HepG2 (cell line): ENCODE data around the gene DOC2A. TPM values are rescaled to one million over a fixed set of nuclear protein-coding genes. Genes with fewer than 3 reads are reported as not detected.

Experiments used
- ARID2 ChIP-seq: sonication (generic); formaldehyde crosslinking; IDR thresholded peaks from 2 replicates; pipeline ENCODE4 v1.8.1; 2022; ENCODE audit warnings: mild to moderate bottlenecking, missing genetic modification reagents, borderline replicate concordance
- ASH2L ChIP-seq: fragments of 300-600, 200-600 bp; sonication (generic); IDR thresholded peaks from 2 replicates; pipeline ENCODE4 v1.7.0; 2017; ENCODE audit warnings: low read depth, mild to moderate bottlenecking, moderate library complexity, mixed read lengths, low read length; ENCODE audit not compliant: insufficient read length
- ATF7-NPFF ChIP-seq: sonication (generic); formaldehyde crosslinking; IDR thresholded peaks from 2 replicates; pipeline ENCODE4 v1.8.1; 2023; ENCODE audit warnings: mild to moderate bottlenecking, low read depth, missing genetic modification reagents, moderate library complexity
- ATRX ChIP-seq: sonication (generic); formaldehyde crosslinking; IDR thresholded peaks from 2 replicates; pipeline ENCODE4 v1.4.0; 2020; ENCODE audit warnings: missing genetic modification reagents, borderline replicate concordance
- DR1 ChIP-seq: sonication (generic); formaldehyde crosslinking; IDR thresholded peaks from 2 replicates; pipeline ENCODE4 v1.8.0; 2021; ENCODE audit warnings: mild to moderate bottlenecking, missing genetic modification reagents, inconsistent platforms
- GTF3A ChIP-seq: sonication (generic); formaldehyde crosslinking; conservative IDR thresholded peaks from 2 replicates; pipeline ENCODE4 v1.4.0; 2020; ENCODE audit warnings: mild to moderate bottlenecking, missing genetic modification reagents
- HDAC2 ChIP-seq: sonication (generic); formaldehyde crosslinking; IDR thresholded peaks from 2 replicates; pipeline ENCODE4 v1.4.0; 2020; ENCODE audit warnings: missing genetic modification reagents
- MYNN ChIP-seq: sonication (generic); formaldehyde crosslinking; IDR thresholded peaks from 2 replicates; pipeline ENCODE4 v1.4.0; 2020; ENCODE audit warnings: mild to moderate bottlenecking, low read depth, missing genetic modification reagents
- PRMT3 ChIP-seq: sonication (generic); formaldehyde crosslinking; IDR thresholded peaks from 2 replicates; pipeline ENCODE4 v1.8.1; 2022; ENCODE audit warnings: low read depth, mild to moderate bottlenecking, moderate library complexity, missing genetic modification reagents, borderline replicate concordance
- RFXANK ChIP-seq: IDR thresholded peaks from 2 replicates; pipeline ENCODE4 v1.6.1; 2016
- SIX4 ChIP-seq: sonication (generic); formaldehyde crosslinking; IDR thresholded peaks from 2 replicates; pipeline ENCODE4 v1.4.0; 2020; ENCODE audit warnings: missing genetic modification reagents
- SNAI1 ChIP-seq: sonication (generic); formaldehyde crosslinking; IDR thresholded peaks from 2 replicates; pipeline ENCODE4 v1.5.0; 2020; ENCODE audit warnings: mild to moderate bottlenecking, missing genetic modification reagents, borderline replicate concordance
- SRSF1 ChIP-seq: fragments of 200-400 bp; formaldehyde crosslinking; optimal IDR thresholded peaks from 2 replicates; pipeline ENCODE3; 2017; ENCODE audit warnings: mild to moderate bottlenecking, low read depth, low read length, moderate library complexity
- TAF1 ChIP-seq: sonication (generic); formaldehyde crosslinking; IDR thresholded peaks from 2 replicates; pipeline ENCODE4 v1.4.0; 2020; ENCODE audit warnings: missing genetic modification reagents
- TBX2 ChIP-seq: sonication (generic); formaldehyde crosslinking; IDR thresholded peaks from 2 replicates; pipeline ENCODE4 v1.5.0; 2020; ENCODE audit warnings: missing genetic modification reagents, mild to moderate bottlenecking, borderline replicate concordance
- XRCC5 ChIP-seq: fragments of 200-400 bp; formaldehyde crosslinking; optimal IDR thresholded peaks from 2 replicates; pipeline ENCODE3; 2017; ENCODE audit warnings: mild to moderate bottlenecking, low read length
- ZBTB38 ChIP-seq: sonication (generic); formaldehyde crosslinking; IDR thresholded peaks from 2 replicates; pipeline ENCODE4 v1.5.1; 2020; ENCODE audit warnings: mild to moderate bottlenecking, missing genetic modification reagents
- ZFX ChIP-seq: sonication (generic); formaldehyde crosslinking; IDR thresholded peaks from 2 replicates; pipeline ENCODE4 v1.4.0; 2020; ENCODE audit warnings: mild to moderate bottlenecking, low read depth, missing genetic modification reagents, moderate library complexity
- ZNF24 ChIP-seq: fragments of 450-650 bp; IDR thresholded peaks from 2 replicates; pipeline ENCODE4 v1.6.1; 2017; ENCODE audit warnings: antibody characterized with exemption, mild to moderate bottlenecking
- ZNF556 ChIP-seq: sonication (generic); formaldehyde crosslinking; IDR thresholded peaks from 2 replicates; pipeline ENCODE4 v1.4.0; 2020; ENCODE audit warnings: mild to moderate bottlenecking, missing genetic modification reagents, borderline replicate concordance
- ZXDC ChIP-seq: sonication (generic); formaldehyde crosslinking; IDR thresholded peaks from 2 replicates; pipeline ENCODE4 v1.5.0; 2020; ENCODE audit warnings: mild to moderate bottlenecking, missing genetic modification reagents
- polyA plus RNA-seq, 8 experiments: library from polyadenylated mRNA; depleted of rRNA in 3 of 8; stranded (reverse) in 7 of 8; unstranded in 1 of 8; fragments of >200 nt; fragmentation: Illumina TruSeq in 4 of 8; extraction: Trizol in 4 of 8; gene quantifications; 2 replicates each; pipeline versions ENCODE4 v1.2.1 to v1.2.3, GENCODE V29; 2011 to 2016; ENCODE audit warnings: low read depth in 4 of 8, missing spikeins in 1 of 8, mixed read lengths in 1 of 8; ENCODE audit not compliant: insufficient read depth in 1 of 8
- total RNA-seq, 5 experiments: library from RNA; depleted of rRNA; stranded (reverse); fragments of >200 nt; fragmentation: Illumina TruSeq; extraction: Trizol; gene quantifications; 2 replicates each; pipeline ENCODE4 v1.2.3, GENCODE V29; 2016; ENCODE audit warnings: low read depth in 1 of 5
- TF ChIP-seq, protein P1 (sequence below): sonication (generic); formaldehyde crosslinking; conservative IDR thresholded peaks from 2 replicates; pipeline ENCODE4 v1.4.0; 2020; ENCODE audit warnings: missing genetic modification reagents
- TF ChIP-seq, protein P2 (sequence below): sonication (generic); formaldehyde crosslinking; conservative IDR thresholded peaks from 2 replicates; pipeline ENCODE4 v1.8.0; 2022; ENCODE audit warnings: low read depth, missing genetic modification reagents

Gene DOC2A
- total and polyA plus RNA-seq, 2 of the 13 experiments (the other 11 are each of a cell fraction or from before 2014, with no cell fraction given) = 0.15 to 0.55 TPM

DNA sequence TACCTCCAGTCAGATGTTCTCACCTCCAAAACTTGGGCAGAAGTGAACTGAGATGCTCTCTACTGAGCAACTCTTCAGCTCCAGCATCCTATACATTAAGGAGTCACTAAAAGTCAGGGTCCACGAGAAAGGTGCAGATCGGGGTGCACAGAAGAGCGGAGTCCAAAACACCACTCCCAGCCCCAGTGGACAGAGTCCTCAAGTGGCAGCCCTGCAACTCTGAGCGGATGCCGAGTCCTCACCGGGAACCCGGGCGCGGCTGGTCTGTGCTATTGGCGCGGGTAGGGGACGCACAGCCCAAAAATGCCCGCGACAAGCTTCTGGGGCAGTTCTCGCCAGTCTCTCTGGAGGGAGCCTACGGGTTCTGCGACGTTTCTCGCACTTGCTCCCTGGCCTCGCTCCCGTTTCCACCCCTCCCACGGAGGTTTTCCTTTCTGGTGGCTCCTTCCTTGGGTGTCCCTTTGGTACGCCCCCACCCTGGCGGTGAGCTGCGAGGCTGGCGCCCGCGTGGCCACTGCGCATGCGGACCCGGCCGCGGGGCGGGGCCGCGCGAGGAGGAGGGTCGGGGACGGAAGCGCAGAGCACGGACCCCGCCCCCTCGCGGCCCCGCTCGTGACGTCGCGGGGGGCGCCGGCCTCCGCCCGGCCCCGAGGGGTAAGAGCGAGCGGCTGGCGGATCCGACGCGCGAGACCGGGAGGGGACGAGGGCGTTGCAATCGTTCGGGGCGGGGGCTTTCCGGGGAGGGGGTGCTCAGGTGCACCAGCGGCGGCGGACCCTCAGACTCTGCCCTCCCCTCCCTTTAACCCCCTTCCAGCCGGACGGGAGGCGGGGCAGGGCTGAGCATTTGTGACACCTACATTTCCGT is 49.1 kb downstream of the DOC2A start, which contains the start of gene TMEM219 (continued):
- TF ChIP-seq ARID2 (peak; percentile 82; the same call in 1 of the 2 replicates), SRSF1 (no peak), XRCC5 (peak; percentile 88), MYNN (CRISPR knock-in tag) (no peak), ASH2L (peak; percentile 67), DR1 (no peak), RFXANK (CRISPR knock-in tag) (no peak), HDAC2 (CRISPR knock-in tag) (peak; percentile 64), SNAI1 (CRISPR knock-in tag) (0 out of 2 replicates have a peak, but pooled peaks have one; percentile 67), ZNF556 (CRISPR knock-in tag) (no peak), GTF3A (no peak), ZXDC (no peak; the same call in 1 of the 2 replicates), ZFX (CRISPR knock-in tag) (no peak; the same call in none of the 2 replicates), ATRX (no peak), TBX2 (CRISPR knock-in tag) (peak; percentile 66), TAF1 (CRISPR knock-in tag) (peak; percentile 69; the same call in 1 of the 2 replicates), ATF7-NPFF (CRISPR knock-in tag) (no peak), PRMT3 (CRISPR knock-in tag) (no peak), ZBTB38 (peak; percentile 70; the same call in 1 of the 2 replicates), ZNF24 (no peak), SIX4 (CRISPR knock-in tag) (no peak)
- TF ChIP-seq, protein P1, sequence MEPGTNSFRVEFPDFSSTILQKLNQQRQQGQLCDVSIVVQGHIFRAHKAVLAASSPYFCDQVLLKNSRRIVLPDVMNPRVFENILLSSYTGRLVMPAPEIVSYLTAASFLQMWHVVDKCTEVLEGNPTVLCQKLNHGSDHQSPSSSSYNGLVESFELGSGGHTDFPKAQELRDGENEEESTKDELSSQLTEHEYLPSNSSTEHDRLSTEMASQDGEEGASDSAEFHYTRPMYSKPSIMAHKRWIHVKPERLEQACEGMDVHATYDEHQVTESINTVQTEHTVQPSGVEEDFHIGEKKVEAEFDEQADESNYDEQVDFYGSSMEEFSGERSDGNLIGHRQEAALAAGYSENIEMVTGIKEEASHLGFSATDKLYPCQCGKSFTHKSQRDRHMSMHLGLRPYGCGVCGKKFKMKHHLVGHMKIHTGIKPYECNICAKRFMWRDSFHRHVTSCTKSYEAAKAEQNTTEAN (CRISPR knock-in tag) = no peak
- TF ChIP-seq, protein P2, sequence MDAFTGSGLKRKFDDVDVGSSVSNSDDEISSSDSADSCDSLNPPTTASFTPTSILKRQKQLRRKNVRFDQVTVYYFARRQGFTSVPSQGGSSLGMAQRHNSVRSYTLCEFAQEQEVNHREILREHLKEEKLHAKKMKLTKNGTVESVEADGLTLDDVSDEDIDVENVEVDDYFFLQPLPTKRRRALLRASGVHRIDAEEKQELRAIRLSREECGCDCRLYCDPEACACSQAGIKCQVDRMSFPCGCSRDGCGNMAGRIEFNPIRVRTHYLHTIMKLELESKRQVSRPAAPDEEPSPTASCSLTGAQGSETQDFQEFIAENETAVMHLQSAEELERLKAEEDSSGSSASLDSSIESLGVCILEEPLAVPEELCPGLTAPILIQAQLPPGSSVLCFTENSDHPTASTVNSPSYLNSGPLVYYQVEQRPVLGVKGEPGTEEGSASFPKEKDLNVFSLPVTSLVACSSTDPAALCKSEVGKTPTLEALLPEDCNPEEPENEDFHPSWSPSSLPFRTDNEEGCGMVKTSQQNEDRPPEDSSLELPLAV = no peak
